K562 (cell line): ENCODE data around the gene GART. TPM values are rescaled to one million over a fixed set of nuclear protein-coding genes. Genes with fewer than 3 reads are reported as not detected.

Experiments
- ELF4 ChIP-seq: fragments of 450-650 bp; formaldehyde crosslinking; IDR thresholded peaks from 2 replicates; pipeline ENCODE4 v1.4.0; 2022; ENCODE audit warnings: missing genetic modification characterization
- ETS2 ChIP-seq: IDR thresholded peaks from 2 replicates; pipeline ENCODE4 v1.6.1; 2016; ENCODE audit warnings: borderline replicate concordance, missing genetic modification characterization, mild to moderate bottlenecking, moderate library complexity, missing compliant biosample characterization; ENCODE audit not compliant: poor library complexity, severe bottlenecking
- MCM3 ChIP-seq: fragments of 450-650 bp; IDR thresholded peaks from 2 replicates; pipeline ENCODE4 v1.6.1; 2016
- OTX1 ChIP-seq: fragments of 450-650 bp; formaldehyde crosslinking; IDR thresholded peaks from 2 replicates; pipeline ENCODE4 v1.4.0; 2022; ENCODE audit warnings: mild to moderate bottlenecking
- POLR2H ChIP-seq: IDR thresholded peaks from 2 replicates; pipeline ENCODE4 v1.6.1; 2016; ENCODE audit warnings: missing genetic modification characterization, low read depth, mild to moderate bottlenecking, control low read depth, missing compliant biosample characterization, moderate library complexity
- TFAM ChIP-seq: fragments of 250-450 bp; sonication (Bioruptor Pico); conservative IDR thresholded peaks from 2 replicates; pipeline ENCODE4 v1.5.0; 2021; ENCODE audit warnings: mild to moderate bottlenecking, moderate library complexity
- ZBTB40 ChIP-seq, 2 experiments: fragments of 450-650 bp in 1 of 2; sonication (generic) in 1 of 2; formaldehyde crosslinking in 1 of 2; IDR thresholded peaks; 2 replicates each; pipeline versions ENCODE4 v1.7.1 to v1.9.0; 2016 to 2022; ENCODE audit warnings: inconsistent platforms in 1 of 2, mild to moderate bottlenecking in 1 of 2, missing genetic modification reagents in 1 of 2
- ZNF134 ChIP-seq: fragments of 250-450 bp; sonication (Bioruptor Pico); conservative IDR thresholded peaks from 2 replicates; pipeline ENCODE4 v1.4.0; 2020
- ZNF583 ChIP-seq: fragments of 250-450 bp; sonication (Bioruptor Pico); IDR thresholded peaks from 2 replicates; pipeline ENCODE4 v1.4.0; 2020
- polyA plus RNA-seq, 8 experiments: library from polyadenylated mRNA; depleted of rRNA in 4 of 8; stranded (reverse) in 5 of 8; unstranded in 3 of 8; fragments of >200 nt; fragmentation: Nextera tagmentation in 2 of 8; fragmentation: Illumina TruSeq in 1 of 8; extraction: Ambion mirVana in 2 of 8; extraction: Trizol in 1 of 8; gene quantifications; 2 replicates each; pipeline versions ENCODE4 v1.2.1 to v1.2.3, GENCODE V29; 2011 to 2014; ENCODE audit warnings: inconsistent platforms in 1 of 8, missing spikeins in 1 of 8
- total RNA-seq, 7 experiments: library from RNA; depleted of rRNA in 6 of 7; stranded (reverse); fragments of >200 nt in 6 of 7; fragmentation: Illumina TruSeq in 2 of 7; extraction: Trizol in 2 of 7; gene quantifications; 2 replicates each; pipeline versions ENCODE4 v1.2.1 to v1.2.3, GENCODE V29; 2011 to 2021; ENCODE audit warnings: low replicate concordance in 1 of 7
- TF ChIP-seq, protein P1 (sequence below): fragments of 450-650 bp; IDR thresholded peaks from 2 replicates; pipeline ENCODE4 v1.6.1; 2016; ENCODE audit warnings: low read depth

GART gene
- total and polyA plus RNA-seq, 9 of the 15 experiments (the other 6 are each of a cell fraction or from before 2014, with no cell fraction given) = 141 to 429 (median 349) TPM

- TF ChIP-seq, protein P1, sequence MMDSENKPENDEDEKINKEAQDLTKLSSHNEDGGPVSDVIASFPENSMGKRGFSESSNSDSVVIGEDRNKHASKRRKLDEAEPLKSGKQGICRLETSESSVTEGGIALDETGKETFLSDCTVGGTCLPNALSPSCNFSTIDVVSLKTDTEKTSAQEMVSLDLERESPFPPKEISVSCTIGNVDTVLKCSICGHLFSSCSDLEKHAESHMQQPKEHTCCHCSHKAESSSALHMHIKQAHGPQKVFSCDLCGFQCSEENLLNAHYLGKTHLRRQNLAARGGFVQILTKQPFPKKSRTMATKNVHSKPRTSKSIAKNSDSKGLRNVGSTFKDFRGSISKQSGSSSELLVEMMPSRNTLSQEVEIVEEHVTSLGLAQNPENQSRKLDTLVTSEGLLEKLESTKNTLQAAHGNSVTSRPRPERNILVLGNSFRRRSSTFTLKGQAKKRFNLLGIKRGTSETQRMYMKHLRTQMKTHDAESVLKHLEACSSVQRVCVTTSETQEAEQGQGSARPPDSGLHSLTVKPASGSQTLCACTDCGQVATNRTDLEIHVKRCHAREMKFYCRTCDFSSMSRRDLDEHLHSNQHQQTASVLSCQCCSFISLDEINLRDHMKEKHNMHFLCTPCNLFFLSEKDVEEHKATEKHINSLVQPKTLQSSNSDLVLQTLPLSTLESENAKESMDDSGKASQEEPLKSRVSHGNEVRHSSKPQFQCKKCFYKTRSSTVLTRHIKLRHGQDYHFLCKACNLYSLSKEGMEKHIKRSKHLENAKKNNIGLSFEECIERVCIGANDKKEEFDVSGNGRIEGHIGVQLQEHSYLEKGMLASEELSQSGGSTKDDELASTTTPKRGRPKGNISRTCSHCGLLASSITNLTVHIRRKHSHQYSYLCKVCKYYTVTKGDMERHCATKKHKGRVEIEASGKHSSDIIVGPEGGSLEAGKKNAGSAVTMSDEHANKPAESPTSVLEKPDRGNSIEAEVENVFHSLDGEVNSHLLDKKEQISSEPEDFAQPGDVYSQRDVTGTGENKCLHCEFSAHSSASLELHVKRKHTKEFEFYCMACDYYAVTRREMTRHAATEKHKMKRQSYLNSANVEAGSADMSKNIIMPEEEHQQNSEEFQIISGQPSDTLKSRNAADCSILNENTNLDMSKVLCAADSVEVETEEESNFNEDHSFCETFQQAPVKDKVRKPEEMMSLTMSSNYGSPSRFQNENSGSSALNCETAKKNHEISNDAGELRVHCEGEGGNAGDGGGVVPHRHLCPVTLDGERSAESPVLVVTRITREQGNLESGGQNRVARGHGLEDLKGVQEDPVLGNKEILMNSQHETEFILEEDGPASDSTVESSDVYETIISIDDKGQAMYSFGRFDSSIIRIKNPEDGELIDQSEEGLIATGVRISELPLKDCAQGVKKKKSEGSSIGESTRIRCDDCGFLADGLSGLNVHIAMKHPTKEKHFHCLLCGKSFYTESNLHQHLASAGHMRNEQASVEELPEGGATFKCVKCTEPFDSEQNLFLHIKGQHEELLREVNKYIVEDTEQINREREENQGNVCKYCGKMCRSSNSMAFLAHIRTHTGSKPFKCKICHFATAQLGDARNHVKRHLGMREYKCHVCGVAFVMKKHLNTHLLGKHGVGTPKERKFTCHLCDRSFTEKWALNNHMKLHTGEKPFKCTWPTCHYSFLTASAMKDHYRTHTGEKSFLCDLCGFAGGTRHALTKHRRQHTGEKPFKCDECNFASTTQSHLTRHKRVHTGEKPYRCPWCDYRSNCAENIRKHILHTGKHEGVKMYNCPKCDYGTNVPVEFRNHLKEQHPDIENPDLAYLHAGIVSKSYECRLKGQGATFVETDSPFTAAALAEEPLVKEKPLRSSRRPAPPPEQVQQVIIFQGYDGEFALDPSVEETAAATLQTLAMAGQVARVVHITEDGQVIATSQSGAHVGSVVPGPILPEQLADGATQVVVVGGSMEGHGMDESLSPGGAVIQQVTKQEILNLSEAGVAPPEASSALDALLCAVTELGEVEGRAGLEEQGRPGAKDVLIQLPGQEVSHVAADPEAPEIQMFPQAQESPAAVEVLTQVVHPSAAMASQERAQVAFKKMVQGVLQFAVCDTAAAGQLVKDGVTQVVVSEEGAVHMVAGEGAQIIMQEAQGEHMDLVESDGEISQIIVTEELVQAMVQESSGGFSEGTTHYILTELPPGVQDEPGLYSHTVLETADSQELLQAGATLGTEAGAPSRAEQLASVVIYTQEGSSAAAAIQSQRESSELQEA = no peak
- TF ChIP-seq ZNF583 (peak; percentile 41; the same call in 1 of the 2 replicates), ETS2 (no peak), OTX1 (CRISPR knock-in tag) (0 out of 2 replicates have a peak, but pooled peaks have one; percentile 24), ZBTB40 (IDR thresholded peaks at IDR 0.05) (peak; percentile 54; the same call in 1 of the 2 replicates), ZBTB40 (CRISPR knock-in tag; IDR thresholded peaks at IDR 0.05) (no peak), ELF4 (CRISPR knock-in tag) (peak; percentile 59; the same call in 1 of the 2 replicates), POLR2H (tag) (no peak), ZNF134 (CRISPR knock-in tag) (no peak), TFAM (CRISPR knock-in tag) (no peak), MCM3 (no peak)
Observed at GRCh38 chr21:33491373-33492102, 50.4 kb downstream of the GART start, which contains the start of gene DNAJC28 (continued).
